ENCODE results near the gene SETD9.
A peak's percentile ranks its signal among the peaks of the same experiment; 100 is the strongest.

SETD9 gene

DNA sequence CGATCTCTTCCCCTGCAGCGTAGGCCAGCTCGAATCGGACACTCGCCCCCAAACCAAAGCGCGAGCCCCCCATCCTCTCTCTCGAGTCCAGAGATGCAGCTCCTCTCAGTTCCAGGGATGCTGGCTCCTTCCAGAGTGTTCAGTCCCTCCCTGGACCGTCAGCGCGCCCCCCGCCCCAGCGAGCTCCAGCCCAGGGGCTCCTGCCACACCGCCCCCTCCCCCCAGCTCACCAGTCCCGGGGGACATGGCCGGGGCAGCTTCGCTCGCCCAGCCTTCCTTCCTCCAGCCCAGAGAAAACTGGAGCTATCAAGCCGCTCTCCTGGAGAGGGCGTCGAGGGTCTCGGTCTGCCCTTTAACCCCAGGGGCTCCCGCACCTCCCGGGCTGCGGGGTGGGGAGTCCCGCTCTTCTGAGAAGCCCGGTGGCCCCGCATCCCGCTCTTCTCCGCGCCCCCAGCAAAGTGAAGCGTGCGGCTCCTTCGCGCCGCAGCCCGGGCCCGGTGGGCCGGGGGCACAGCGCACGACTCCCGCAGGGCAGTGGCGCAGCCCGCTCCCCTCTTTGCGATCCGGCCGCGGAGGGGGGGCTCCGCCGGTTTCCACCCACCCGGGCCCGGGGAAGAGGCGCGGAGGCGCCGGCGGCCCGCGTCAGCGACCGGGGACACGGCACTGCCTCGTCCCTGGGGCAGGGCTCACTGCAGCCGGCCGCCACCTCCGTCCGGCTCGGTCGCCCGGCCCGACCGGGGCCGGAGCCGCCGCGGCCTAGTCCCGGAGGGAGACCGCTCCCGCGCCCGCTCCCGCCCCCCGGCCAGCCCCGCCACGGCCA lies 41.9 kb downstream of the SETD9 start:
- DNase-seq (ENCODE audit: low read depth in 1 of 2, low spot score in 1 of 2): peak; percentile 24 to 28
- in situ Hi-C loops (cut with HindIII; ENCODE audit: low pct_unique_long_range_greater_than_20kb, low sequenced_read_pairs): no loop called here
- TF ChIP-seq JUND (IDR thresholded peaks at IDR 0.05; ENCODE audit: low read depth): no peak

DNA sequence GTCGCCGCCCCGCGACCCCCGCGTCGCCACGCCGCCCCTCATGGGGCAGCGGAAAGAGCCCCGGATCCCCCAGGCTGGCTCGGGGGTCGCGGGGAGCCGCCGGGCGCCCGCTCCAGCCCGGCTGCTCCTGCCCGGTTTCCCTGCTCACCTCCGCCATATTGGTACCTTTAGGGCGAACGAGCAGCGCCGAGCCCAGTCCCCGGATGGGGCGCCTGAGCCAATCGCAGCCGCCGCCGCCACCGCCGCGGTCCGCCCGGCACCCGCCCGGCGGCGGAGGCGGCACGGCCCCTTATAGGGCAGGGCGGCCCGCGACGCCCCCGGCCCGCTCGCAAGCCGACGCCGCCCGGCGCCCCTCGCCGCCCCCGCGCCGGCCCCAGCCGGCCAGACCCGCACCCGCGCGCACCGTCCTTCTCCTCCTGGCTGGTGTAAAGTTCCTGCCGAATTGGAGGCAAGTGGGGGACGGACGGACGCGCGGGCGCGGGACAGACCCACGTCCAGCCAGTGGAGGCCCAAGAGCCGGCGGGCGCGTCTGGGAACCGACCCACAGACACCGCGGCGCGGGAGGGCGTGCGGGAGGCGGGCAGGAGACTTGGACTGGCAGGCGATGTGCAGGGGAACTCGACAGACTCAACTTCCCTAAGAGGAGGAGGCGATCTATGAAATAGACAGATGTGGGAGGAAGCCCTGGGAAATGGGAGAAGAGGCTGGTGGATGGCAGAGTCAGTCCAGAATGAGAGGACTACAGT lies 42.7 kb downstream of the SETD9 start, which contains the start of gene MIER3:
TSS of gene MIER3 (minus strand) at position 178 of the 746 bp plus-strand sequence. CDS start at position 157, 21 bp downstream.
- in situ Hi-C loops (cut with HindIII; ENCODE audit: low pct_unique_long_range_greater_than_20kb, low sequenced_read_pairs): no loop called here
- DNase-seq (ENCODE audit: low read depth in 1 of 2, low spot score in 1 of 2): peak; percentile 84 to 95
- TF ChIP-seq JUND (IDR thresholded peaks at IDR 0.05; ENCODE audit: low read depth): no peak

DNA sequence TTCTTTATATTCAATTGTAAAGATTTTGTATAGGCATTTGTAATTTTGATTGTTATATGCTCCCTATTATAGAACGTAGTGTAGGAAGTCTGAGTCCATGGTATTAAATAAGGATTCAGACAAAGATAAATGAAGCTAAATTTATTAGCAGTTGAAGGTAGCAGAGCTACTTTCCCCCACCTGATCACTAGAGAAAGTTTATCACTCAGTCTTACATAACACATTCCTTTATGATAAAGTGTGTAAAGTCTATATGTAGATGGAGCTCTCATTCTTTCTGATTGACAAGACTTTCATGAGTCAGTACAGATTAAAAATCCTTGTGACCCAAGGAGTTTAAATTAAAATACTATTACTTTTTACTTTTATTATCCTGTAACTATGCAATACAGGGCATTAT lies 44.9 kb downstream of the SETD9 start:
- no peak for TF ChIP-seq JUND (IDR thresholded peaks at IDR 0.05; ENCODE audit: low read depth)
- DNase-seq (ENCODE audit: low read depth in 1 of 2, low spot score in 1 of 2): no peak
- in situ Hi-C loops (cut with HindIII; ENCODE audit: low pct_unique_long_range_greater_than_20kb, low sequenced_read_pairs): no loop called here

DNA sequence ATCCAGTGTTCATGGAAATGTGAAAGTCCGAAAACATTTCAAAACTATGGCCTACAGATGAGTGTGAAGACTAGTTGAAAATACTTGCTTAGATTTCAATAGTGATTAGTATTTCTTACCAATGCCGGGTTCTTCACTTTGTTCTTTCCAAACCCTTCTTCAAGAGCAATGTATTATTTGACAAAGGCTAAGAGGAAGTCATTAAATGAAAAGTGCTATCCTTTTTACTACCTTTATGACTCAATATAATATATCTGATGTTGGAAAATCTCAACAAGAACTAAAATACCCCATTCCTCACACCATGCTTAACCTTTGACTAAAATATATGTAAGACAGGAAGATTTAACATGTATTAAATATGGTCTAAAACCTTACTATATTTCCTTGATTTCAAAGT lies 49.2 kb downstream of the SETD9 start:
- in situ Hi-C loops (cut with HindIII; ENCODE audit: low pct_unique_long_range_greater_than_20kb, low sequenced_read_pairs): no loop called here
- no peak for TF ChIP-seq JUND (IDR thresholded peaks at IDR 0.05; ENCODE audit: low read depth)

DNA sequence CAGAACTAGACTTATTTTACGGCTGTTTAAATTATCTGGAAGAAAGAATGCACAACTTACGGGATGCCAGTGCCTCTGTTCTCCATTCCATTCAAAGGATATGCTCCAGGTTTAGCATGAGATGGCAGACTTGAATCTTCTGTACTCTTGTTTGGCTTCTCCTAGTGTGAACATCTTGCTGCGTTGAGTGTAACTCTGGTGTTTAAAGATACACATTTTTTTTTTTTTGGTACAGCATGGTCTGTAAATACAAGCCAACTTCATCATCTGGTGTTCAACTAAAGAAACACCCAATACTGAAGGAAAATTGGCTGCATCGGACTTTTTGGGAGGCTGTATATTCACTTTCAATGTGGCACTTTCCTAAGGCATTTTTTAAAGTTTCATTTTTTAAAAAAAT lies 49.9 kb downstream of the SETD9 start:
- in situ Hi-C loops (cut with HindIII; ENCODE audit: low pct_unique_long_range_greater_than_20kb, low sequenced_read_pairs): no loop called here
- DNase-seq (ENCODE audit: low read depth in 1 of 2, low spot score in 1 of 2): no peak
- no peak for TF ChIP-seq JUND (IDR thresholded peaks at IDR 0.05; ENCODE audit: low read depth)

More for the DNA sequence above, 49.2 kb downstream of the SETD9 start:
- no peak for DNase-seq (ENCODE audit: low read depth in 1 of 2, low spot score in 1 of 2)

DNA sequence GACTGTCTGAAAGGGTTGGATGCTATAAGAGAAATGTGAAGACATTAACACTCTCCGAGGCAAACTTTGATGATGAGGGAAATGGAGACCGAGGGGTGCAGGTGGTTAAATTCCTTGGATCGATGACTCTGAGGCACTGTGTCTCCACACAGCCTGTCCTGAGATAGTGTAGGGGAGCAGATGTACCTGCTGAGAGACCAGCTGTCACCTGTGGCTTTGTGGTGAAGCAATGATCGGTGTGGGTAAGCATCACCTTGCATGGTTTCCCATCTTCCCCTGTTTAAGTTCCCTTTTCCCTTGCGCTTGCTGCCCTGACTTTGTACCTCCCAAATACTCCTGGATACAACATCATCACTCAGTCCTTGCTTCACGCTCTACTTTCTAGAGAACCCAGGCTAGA lies 52.4 kb downstream of the SETD9 start:
- no peak for DNase-seq (ENCODE audit: low read depth in 1 of 2, low spot score in 1 of 2)
- in situ Hi-C loops (cut with HindIII; ENCODE audit: low pct_unique_long_range_greater_than_20kb, low sequenced_read_pairs): no loop called here
- TF ChIP-seq JUND (IDR thresholded peaks at IDR 0.05; ENCODE audit: low read depth): no peak

DNA sequence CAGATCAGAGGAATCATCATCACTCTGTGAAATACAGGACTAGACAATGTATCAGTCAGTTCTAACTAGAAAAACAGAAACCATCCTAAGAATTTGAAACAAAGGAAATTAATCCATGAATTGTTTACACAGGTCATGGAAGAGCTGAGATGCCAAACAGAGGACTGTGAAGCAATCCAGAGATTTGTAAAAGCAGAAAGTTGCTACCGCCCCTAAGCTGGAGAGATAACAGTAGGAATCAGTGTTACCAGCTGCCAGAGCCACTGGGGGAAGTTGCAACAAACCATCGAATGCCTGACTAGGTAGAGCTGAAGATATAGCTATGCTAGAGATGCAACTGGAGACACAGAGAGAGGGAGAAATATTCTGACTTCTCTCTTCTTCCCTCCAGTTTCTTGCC lies 52.9 kb downstream of the SETD9 start:
- TF ChIP-seq JUND (IDR thresholded peaks at IDR 0.05; ENCODE audit: low read depth): no peak
- DNase-seq (ENCODE audit: low read depth in 1 of 2, low spot score in 1 of 2): no peak
- in situ Hi-C loops (cut with HindIII; ENCODE audit: low pct_unique_long_range_greater_than_20kb, low sequenced_read_pairs): no loop called here

DNA sequence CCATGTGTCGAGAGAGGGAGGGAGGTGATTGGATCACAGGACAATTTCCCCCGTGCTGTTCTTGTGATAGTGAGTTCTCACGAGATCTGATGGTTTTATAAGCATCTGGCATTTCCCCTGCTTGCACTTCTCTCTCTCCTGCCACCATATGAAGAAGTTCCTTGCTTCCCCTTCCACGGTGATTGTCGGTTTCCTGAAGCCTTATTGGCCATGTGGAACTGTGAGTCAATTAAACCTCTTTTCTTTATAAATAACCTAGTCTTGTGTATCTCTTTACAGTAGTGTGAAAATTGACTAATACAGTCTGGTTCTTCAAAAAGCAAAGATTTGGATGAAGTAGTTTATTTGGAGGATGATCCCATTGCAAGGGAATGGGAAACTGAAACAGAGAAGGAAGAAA lies 53.9 kb downstream of the SETD9 start:
- no peak for TF ChIP-seq JUND (IDR thresholded peaks at IDR 0.05; ENCODE audit: low read depth)
- no peak for DNase-seq (ENCODE audit: low read depth in 1 of 2, low spot score in 1 of 2)
- in situ Hi-C loops (cut with HindIII; ENCODE audit: low pct_unique_long_range_greater_than_20kb, low sequenced_read_pairs): no loop called here

DNA sequence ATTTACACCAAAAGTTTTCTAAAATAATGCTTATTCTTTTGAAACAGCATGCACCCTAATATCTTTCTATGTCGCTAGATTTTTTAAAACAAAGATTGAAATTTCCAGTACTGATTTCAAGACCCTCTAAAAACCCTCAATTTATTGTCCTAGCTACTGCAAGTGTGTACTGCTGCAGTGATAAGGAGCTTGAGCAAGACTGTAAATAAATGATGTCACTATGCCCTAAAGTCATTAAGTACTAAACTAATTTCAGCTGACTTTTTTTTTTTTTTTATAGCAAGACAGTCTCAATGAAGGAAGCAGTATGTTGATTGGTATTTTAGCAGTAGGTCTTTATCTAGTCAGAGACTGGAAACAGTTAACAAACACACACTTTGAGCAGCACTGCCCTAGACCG lies 54.8 kb downstream of the SETD9 start:
- DNase-seq (ENCODE audit: low read depth in 1 of 2, low spot score in 1 of 2): no peak
- no peak for TF ChIP-seq JUND (IDR thresholded peaks at IDR 0.05; ENCODE audit: low read depth)
- in situ Hi-C loops (cut with HindIII; ENCODE audit: low pct_unique_long_range_greater_than_20kb, low sequenced_read_pairs): no loop called here
